Ectodermal cell (in vitro differentiated cells): Measurements from ENCODE around the gene IL1RL2.

Experiments
- H3K27ac ChIP-seq: 2 replicates; pipeline ENCODE4 v1.7.0; 2013; ENCODE audit warnings: mild to moderate bottlenecking, low read depth, low read length; ENCODE audit not compliant: insufficient read depth, poor library complexity, severe bottlenecking
- H3K27me3 ChIP-seq: 2 replicates; pipeline ENCODE4 v1.7.0; 2013; ENCODE audit warnings: mild to moderate bottlenecking, low read length; ENCODE audit not compliant: insufficient read depth, control insufficient read depth, poor library complexity, severe bottlenecking
- H3K36me3 ChIP-seq: one replicate; pipeline ENCODE4 v1.7.0; 2013; ENCODE audit warnings: low read length; ENCODE audit not compliant: control insufficient read depth, insufficient read depth
- H3K4me1 ChIP-seq: one replicate; pipeline ENCODE4 v1.7.0; 2013; ENCODE audit warnings: low read length; ENCODE audit not compliant: control insufficient read depth, insufficient read depth
- H3K4me3 ChIP-seq: 2 replicates; pipeline ENCODE4 v1.7.0; 2013; ENCODE audit warnings: low read depth, low read length, control low read depth; ENCODE audit not compliant: insufficient read depth
- H3K9me3 ChIP-seq: 2 replicates; pipeline ENCODE4 v1.7.0; 2013; ENCODE audit warnings: mild to moderate bottlenecking, low read length, moderate library complexity; ENCODE audit not compliant: control insufficient read depth
- WGBS, 2 experiments: methylation state at CpG; one replicate each; pipeline ENCODE4 v1.1.7; 2013; ENCODE audit warnings: missing lambda C conversion rate in 2 of 2; 5-methylcytosine and 5-hydroxymethylcytosine counted together

The IL1RL2 gene

GRCh38 chr2:102237176-102237575, 50.4 kb downstream of the IL1RL2 start:
- Histone ChIP-seq H3K27ac (no peak overlapping the region), H3K36me3 (no peaks in the 10 kb centered on the region), H3K9me3 (no peaks in the 10 kb centered on the region), H3K27me3 (peaks cover 5% of the 10 kb centered on the region), H3K4me3 (no peak overlapping the region), H3K4me1 (no peaks in the 10 kb centered on the region)
- 86 to 90% methylated on average over 11 of the region's 11 CpGs for WGBS, 2 experiments

GRCh38 chr2:102238039-102238756, 51.4 kb downstream of the IL1RL2 start:
- 84 to 91% methylated on average over 10 of the region's 10 CpGs for WGBS, 2 experiments
- H3K4me3 ChIP-seq = no peak overlapping the region
- peaks cover 5% of the 10 kb centered on the region for H3K27me3 ChIP-seq
- no peaks in the 10 kb centered on the region for H3K9me3 ChIP-seq
- no peaks in the 10 kb centered on the region for H3K36me3 ChIP-seq
- H3K27ac ChIP-seq = no peak overlapping the region
- no peaks in the 10 kb centered on the region for H3K4me1 ChIP-seq

GRCh38 chr2:102238778-102239177, 52.0 kb downstream of the IL1RL2 start:
- Histone ChIP-seq H3K27ac (no peak overlapping the region), H3K36me3 (no peaks in the 10 kb centered on the region), H3K9me3 (no peaks in the 10 kb centered on the region), H3K27me3 (peaks cover 5% of the 10 kb centered on the region), H3K4me3 (no peak overlapping the region), H3K4me1 (no peaks in the 10 kb centered on the region)
- 93 to 95% methylated on average over 2 of the region's 2 CpGs for WGBS, 2 experiments

- H3K9me3 ChIP-seq = no peaks in the 10 kb centered on the region
- H3K4me1 ChIP-seq = no peaks in the 10 kb centered on the region
- WGBS, 2 experiments = 90 to 95% methylated on average over 7 of the region's 7 CpGs
- no peak overlapping the region for H3K4me3 ChIP-seq
- H3K36me3 ChIP-seq = no peaks in the 10 kb centered on the region
- peaks cover 5% of the 10 kb centered on the region for H3K27me3 ChIP-seq
- H3K27ac ChIP-seq = no peak overlapping the region
Measured at GRCh38 chr2:102239344-102239743, 52.5 kb downstream of the IL1RL2 start.

GRCh38 chr2:102240640-102241370, 54.0 kb downstream of the IL1RL2 start:
- Histone ChIP-seq H3K27ac (no peak overlapping the region), H3K27me3 (peaks cover 5% of the 10 kb centered on the region)
- WGBS, 2 experiments = 26% methylated on average over 22 of the region's 22 CpGs

GRCh38 chr2:102241616-102242305, 54.9 kb downstream of the IL1RL2 start:
- H3K27ac ChIP-seq = no peak overlapping the region
- H3K27me3 ChIP-seq = peaks cover 5% of the 10 kb centered on the region
- 89 to 90% methylated on average over 6 of the region's 6 CpGs for WGBS, 2 experiments
- H3K4me1 ChIP-seq = no peaks in the 10 kb centered on the region
- H3K36me3 ChIP-seq = no peaks in the 10 kb centered on the region
- no peaks in the 10 kb centered on the region for H3K9me3 ChIP-seq
- no peak overlapping the region for H3K4me3 ChIP-seq

More at GRCh38 chr2:102240640-102241370, 54.0 kb downstream of the IL1RL2 start:
- Histone ChIP-seq H3K4me1 (no peaks in the 10 kb centered on the region), H3K36me3 (no peaks in the 10 kb centered on the region), H3K9me3 (no peaks in the 10 kb centered on the region), H3K4me3 (no peak overlapping the region)

- WGBS, 2 experiments = 88 to 89% methylated on average over 27 of the region's 27 CpGs
- Histone ChIP-seq H3K4me1 (no peaks in the 10 kb centered on the region), H3K27ac (no peak overlapping the region), H3K36me3 (no peaks in the 10 kb centered on the region), H3K4me3 (no peak overlapping the region), H3K9me3 (no peaks in the 10 kb centered on the region), H3K27me3 (peaks cover 21% of the 10 kb centered on the region)
Measured at GRCh38 chr2:102245266-102246151, 58.7 kb downstream of the IL1RL2 start.

- no peak overlapping the region for H3K27ac ChIP-seq
- 88% methylated on average over 37 of the region's 37 CpGs for WGBS, 2 experiments
- H3K9me3 ChIP-seq = no peaks in the 10 kb centered on the region
- peaks cover 33% of the 10 kb centered on the region for H3K27me3 ChIP-seq
- no peak overlapping the region for H3K4me3 ChIP-seq
- H3K4me1 ChIP-seq = no peaks in the 10 kb centered on the region
- no peaks in the 10 kb centered on the region for H3K36me3 ChIP-seq
Measured at GRCh38 chr2:102250278-102250821, 63.5 kb downstream of the IL1RL2 start.

GRCh38 chr2:102251042-102251848, 64.4 kb downstream of the IL1RL2 start:
- 11 to 14% methylated on average over 52 of the region's 52 CpGs for WGBS, 2 experiments
- no peaks in the 10 kb centered on the region for H3K9me3 ChIP-seq
- H3K4me1 ChIP-seq = no peaks in the 10 kb centered on the region
- no peaks in the 10 kb centered on the region for H3K36me3 ChIP-seq
- H3K4me3 ChIP-seq = peak overlapping the region; percentile 31
- H3K27ac ChIP-seq = no peak overlapping the region
- peaks cover 33% of the 10 kb centered on the region for H3K27me3 ChIP-seq
